ENCODE measurements around the gene WDR70.
"Not testable (repeated sequence)": the region's sequence is repeated elsewhere in the genome, so short reads cannot be mapped to it uniquely, and the experiment has no call there.

The WDR70 gene

DNA sequence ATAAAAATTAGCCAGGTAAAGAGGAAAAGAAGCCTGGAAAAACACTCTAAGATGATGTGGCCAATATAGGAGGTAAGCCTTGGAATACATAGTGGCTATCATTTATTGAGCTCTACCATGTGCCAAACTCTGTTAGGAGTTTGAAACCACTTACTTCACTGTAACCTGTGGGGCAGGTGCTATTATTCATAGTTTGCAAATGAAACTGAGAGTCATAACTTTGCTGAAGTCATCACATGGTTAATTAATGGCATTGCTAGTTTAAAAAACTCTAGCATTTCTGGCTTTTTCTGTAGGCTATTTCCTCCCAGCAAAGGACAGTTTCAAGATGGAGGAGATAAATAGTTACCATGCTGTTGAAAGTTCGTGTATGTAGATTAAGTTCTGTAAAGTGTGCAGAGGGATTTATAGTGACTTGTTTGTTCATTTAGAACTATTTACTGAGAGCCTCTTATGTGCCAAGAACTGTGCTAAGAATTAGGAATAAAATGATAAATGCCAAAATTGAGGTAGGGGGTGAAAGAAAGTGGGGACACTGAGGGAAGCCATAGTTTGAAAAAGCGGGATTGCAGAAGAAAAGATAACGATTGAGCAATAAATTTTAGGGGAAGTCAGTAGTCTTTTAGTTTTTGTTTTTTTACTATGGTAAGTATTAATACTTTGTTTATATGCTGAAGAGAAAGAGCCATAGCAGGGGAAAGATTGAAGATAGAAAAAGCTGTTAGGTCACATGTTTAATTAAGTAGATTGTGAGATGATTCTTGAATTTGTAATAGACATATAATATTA is 57.2 kb downstream of the WDR70 start:
- H3K4me3 ChIP-seq (ENCODE audit: low read depth, low read length), result no peak overlapping the region
- TF ChIP-seq, protein P1, sequence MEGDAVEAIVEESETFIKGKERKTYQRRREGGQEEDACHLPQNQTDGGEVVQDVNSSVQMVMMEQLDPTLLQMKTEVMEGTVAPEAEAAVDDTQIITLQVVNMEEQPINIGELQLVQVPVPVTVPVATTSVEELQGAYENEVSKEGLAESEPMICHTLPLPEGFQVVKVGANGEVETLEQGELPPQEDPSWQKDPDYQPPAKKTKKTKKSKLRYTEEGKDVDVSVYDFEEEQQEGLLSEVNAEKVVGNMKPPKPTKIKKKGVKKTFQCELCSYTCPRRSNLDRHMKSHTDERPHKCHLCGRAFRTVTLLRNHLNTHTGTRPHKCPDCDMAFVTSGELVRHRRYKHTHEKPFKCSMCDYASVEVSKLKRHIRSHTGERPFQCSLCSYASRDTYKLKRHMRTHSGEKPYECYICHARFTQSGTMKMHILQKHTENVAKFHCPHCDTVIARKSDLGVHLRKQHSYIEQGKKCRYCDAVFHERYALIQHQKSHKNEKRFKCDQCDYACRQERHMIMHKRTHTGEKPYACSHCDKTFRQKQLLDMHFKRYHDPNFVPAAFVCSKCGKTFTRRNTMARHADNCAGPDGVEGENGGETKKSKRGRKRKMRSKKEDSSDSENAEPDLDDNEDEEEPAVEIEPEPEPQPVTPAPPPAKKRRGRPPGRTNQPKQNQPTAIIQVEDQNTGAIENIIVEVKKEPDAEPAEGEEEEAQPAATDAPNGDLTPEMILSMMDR (IDR thresholded peaks at IDR 0.05; ENCODE audit: low read depth, low read length), result no peak

DNA sequence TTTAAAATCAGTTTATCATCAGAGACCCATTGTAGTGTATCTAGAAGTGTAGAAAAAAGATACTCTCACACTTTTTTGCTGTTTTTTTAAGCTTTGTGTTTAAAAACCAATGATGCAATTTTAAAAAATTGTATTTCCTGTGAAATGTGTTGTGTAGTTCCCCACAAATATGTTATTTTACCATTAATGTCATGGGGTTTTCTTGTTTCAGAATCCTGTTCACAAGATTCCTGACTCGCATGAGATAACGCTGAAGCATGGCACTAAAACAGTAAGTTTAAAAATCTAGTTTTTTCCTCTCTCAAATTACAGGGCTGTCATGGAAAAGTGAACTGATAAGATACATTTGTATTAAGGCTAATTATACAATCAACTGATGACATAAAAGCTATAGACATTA is 58.6 kb downstream of the WDR70 start:
- TF ChIP-seq, protein P1 (IDR thresholded peaks at IDR 0.05; ENCODE audit: low read depth, low read length), result no peak
- H3K4me3 ChIP-seq (ENCODE audit: low read depth, low read length), result no peak overlapping the region

DNA sequence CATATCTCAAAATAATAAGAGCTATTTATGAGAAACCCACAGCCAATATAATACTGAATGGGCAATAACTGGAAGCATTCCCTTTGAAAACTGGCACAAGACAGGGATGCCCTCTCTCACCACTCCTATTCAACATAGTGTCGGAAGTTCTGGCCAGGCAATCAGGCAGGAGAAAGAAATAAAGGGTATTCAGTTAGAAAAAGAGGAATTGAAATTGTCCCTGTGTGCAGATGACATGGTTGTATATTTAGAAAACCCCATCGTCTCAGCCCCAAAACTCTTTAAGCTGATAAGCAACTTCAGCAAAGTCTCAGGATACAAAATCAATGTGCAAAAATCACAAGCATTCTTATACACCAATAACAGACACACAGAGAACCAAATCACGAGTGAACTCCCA is 66.7 kb downstream of the WDR70 start:
- H3K4me3 ChIP-seq (ENCODE audit: low read depth, low read length), result not testable (repeated sequence)

DNA sequence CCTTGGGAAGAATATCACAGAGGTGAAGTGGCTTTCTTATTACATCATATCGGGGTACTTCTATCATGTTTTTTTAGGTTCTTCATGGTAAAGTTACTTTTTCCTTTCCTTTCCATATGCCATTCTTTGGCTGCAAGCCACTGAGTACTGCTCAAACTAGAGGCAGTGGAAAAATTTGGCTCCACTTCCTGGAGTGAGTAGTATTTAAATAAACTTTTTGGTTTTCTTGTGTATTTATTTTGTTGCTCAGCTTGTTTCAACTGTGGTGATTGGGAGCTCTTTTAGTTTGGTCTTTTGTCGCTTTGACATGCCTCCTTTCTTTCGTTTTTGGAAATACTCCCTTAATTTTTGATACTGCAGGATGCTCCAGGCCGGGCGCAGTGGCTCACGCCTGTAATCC is 69.8 kb downstream of the WDR70 start:
- TF ChIP-seq, protein P1 (IDR thresholded peaks at IDR 0.05; ENCODE audit: low read depth, low read length), result no peak
- H3K4me3 ChIP-seq (ENCODE audit: low read depth, low read length), result no peak overlapping the region

DNA sequence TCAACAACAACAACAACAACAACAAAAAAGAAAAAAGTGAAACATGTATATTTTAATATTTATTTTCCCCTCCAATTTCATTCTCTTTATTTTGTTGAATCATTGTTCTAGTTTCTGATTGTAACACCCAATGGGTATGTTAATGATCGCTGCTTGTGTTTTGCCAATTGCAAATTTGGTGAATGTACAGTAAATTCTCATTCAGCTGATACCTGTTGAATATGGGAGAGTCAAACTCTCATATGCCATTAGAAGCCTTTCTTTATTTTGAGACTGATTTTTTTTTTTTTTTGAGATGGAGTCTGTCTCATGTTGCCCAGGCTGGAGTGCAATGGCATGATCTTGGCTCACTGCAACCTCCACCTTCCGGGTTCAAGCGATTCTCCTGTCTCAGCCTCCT is 72.9 kb downstream of the WDR70 start:
- H3K4me3 ChIP-seq (ENCODE audit: low read depth, low read length), result not testable (repeated sequence)

DNA sequence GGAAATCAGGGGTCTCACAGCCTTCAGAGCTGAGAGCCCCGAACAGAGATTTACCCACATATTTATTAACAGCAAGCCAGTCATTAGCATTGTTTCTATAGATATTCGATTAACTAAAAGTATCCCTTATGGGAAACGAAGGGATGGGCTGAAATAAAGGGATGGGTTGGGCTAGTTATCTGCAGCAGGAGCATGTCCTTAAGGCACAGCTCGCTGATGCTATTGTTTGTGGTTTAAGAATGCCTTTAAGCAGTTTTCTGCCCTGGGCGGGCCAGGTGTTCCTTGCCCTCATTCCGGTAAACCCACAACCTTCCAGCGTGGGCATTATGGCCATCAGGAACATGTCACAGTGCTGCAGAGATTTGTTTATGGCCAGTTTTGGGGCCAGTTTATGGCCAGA is 74.1 kb downstream of the WDR70 start:
- H3K4me3 ChIP-seq (ENCODE audit: low read depth, low read length), result not testable (repeated sequence)

DNA sequence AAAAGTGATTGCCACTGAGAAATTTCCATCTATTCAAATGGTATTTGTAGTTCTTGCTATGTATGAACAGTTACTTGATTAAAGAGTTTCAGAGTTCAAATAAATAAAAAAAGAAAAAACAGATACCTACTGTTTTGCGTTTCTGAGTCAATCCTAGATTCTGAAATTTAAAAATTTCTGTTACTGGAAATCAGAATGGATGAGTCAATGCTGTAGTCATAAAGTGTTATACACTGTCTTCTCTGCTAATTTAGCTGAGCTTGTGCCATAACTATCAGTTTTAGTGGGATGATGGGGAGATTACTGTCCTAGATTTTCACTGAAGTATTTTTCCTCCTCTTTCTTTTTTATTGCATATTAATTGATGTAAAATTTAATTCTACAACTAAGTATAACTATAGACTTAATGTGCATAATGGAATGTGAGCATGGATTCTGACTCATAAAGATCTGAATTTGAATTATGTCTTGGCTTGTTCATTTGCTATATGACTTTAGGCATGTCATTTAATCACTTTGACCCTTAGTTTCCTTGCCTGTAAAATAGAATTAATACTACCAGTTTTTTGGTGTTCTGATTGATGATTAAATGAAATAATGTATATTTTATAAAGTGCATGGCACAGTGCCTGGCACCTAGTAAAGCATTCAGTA is 75.4 kb downstream of the WDR70 start:
- H3K4me3 ChIP-seq (ENCODE audit: low read depth, low read length), result not testable (repeated sequence)

DNA sequence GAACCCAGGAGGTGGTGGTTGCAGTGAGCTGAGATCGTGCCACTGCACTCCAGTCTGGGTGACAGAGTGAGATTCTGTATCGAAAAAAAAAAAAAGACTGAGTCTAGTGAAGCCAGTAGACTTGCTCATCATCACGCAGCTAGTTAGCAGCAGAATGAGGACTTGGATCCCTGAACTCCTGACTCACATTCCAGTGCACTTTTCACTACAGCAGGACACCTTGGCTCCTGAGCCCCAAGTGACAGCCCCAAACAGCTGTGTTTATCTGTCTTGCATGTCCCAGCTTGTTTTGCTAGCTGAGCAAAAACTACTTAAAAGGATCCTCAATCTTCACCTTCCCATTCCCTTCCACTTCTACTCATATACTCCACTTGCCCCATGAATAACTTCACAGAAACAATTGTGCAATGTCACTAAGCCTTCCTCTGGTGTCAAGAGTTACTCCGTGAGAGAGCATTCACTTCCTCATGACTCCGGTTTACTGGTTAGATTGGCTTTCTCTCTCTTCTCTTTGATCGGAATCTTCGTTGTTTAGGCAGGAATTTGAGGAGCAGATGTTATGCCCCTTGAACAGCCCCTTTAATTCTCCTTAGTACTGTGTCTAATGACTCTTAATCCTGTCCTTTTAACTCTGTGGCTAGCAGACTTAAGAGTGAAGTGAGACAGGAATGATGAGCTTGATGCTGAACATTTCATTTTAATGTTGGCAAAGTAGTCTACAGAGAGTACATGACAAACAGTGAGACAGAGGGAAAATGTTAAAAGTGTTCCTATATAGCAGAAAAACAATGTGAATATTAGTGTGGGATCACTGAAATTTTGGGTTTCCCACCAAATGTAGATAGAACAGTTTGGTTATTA is 84.3 kb downstream of the WDR70 start:
- H3K4me3 ChIP-seq (ENCODE audit: low read depth, low read length), result not testable (repeated sequence)

DNA sequence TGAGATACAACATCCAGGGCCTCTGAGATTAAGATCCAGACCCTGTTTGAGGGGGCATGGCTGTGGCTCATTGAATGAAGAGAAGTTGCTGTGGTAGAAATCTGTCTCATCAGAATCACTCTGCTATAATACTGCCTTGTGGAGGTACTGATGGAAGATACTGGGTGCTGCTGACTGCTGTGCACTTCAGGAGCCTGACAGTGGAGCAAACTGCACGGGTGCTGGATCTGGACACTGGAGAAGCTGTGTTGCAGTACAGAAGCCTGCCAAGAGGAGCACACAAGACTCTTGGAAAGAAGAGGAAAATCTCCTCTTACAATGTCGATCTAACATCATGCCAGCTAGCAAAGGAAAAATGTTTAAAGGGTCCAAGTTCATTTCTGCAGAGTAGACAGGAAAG is 85.5 kb downstream of the WDR70 start:
- not testable (repeated sequence) for H3K4me3 ChIP-seq (ENCODE audit: low read depth, low read length)

DNA sequence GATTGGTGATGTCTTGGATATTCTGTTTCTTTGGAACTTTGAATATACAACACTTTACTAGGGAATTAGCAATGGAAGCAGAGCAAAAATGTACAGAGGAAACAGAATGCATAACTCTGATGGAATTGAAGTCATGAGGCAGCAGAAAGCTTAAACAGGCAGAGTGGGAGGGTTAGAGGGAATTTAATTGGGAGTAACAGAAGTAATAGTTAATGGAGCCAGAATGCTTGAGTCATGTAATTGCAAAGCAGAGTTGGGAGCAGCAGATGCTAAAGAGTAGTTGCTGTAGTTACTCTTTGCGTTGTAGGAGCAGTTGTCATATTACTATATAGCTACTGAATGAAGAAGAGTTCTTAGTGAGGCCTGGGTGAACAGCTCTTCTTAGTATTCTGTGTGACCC is 90.3 kb downstream of the WDR70 start:
- not testable (repeated sequence) for H3K4me3 ChIP-seq (ENCODE audit: low read depth, low read length)

DNA sequence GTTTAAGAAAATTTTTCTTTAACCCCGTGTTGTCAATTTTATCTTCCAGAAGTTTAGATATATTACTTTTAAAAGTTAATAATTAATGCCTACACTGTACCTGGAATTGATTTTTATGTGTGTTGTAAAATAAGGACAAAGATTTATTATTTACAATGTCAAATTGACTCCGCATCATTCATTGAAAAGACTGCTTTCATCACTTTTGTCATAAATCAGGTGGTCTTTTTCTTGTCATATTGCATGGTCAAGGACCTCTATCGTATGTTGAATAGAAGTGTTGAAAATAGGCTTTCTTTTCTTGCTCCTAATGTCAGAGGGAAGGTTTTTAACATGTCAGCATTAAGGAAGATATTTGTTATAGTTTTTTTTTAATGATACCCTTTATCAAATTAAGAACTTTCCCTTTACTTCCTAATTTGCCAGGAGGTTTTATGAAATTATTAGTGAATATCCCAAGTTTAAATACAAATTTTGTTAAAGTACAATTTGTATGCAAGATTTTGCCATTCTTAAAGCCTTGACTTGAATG is 92.6 kb downstream of the WDR70 start:
- H3K4me3 ChIP-seq (ENCODE audit: low read depth, low read length), result no peak overlapping the region
- TF ChIP-seq, protein P1 (IDR thresholded peaks at IDR 0.05; ENCODE audit: low read depth, low read length), result no peak
